Osteoblast (primary cell): Measurements from ENCODE around the gene TTC7B. TPM values are rescaled to one million over a fixed set of nuclear protein-coding genes. Genes with fewer than 3 reads are reported as not detected.
A peak's percentile ranks its signal among the peaks of the same experiment; 100 is the strongest.

Experiments used
- DNase-seq: peaks from one replicate; pipeline ENCODE4 v3.0.0; 2011; ENCODE audit warnings: low spot score, mixed read lengths; ENCODE audit not compliant: insufficient read length; ENCODE audit errors: missing footprints
- H2AFZ ChIP-seq: 2 replicates; pipeline ENCODE4 v1.6.0; 2011; ENCODE audit warnings: mild to moderate bottlenecking, low read length
- H3K27ac ChIP-seq: 2 replicates; pipeline ENCODE4 v1.5.1; 2011; ENCODE audit warnings: mild to moderate bottlenecking, low read depth, low read length, moderate library complexity
- H3K27me3 ChIP-seq: 2 replicates; pipeline ENCODE4 v1.6.0; 2012; ENCODE audit warnings: mild to moderate bottlenecking, control low read depth, inconsistent platforms, low read length, moderate library complexity; ENCODE audit not compliant: insufficient read depth
- H3K36me3 ChIP-seq: 2 replicates; pipeline ENCODE4 v1.5.1; 2011; ENCODE audit warnings: mild to moderate bottlenecking, low read length, control low read depth, moderate library complexity; ENCODE audit not compliant: insufficient read depth
- H3K4me1 ChIP-seq: 2 replicates; pipeline ENCODE4 v1.5.1; 2011; ENCODE audit warnings: mild to moderate bottlenecking, low read length, control low read depth, moderate library complexity; ENCODE audit not compliant: insufficient read depth
- H3K4me2 ChIP-seq: 2 replicates; pipeline ENCODE4 v1.6.0; 2011; ENCODE audit warnings: mild to moderate bottlenecking, low read length; ENCODE audit not compliant: insufficient read depth
- H3K4me3 ChIP-seq: fragments of 200-600 bp; sonication (generic); 3 replicates; pipeline ENCODE4 v1.5.1; 2012; ENCODE audit warnings: mild to moderate bottlenecking, low read length, inconsistent platforms; ENCODE audit not compliant: insufficient read depth
- H3K79me2 ChIP-seq: 2 replicates; pipeline ENCODE4 v1.6.0; 2012; ENCODE audit warnings: mild to moderate bottlenecking, low read length, control low read depth, inconsistent platforms; ENCODE audit not compliant: insufficient read depth
- H3K9me3 ChIP-seq: 2 replicates; pipeline ENCODE4 v1.5.1; 2011; ENCODE audit warnings: low read depth, low read length, control low read depth
- H4K20me1 ChIP-seq: 2 replicates; pipeline ENCODE4 v1.6.0; 2012; ENCODE audit warnings: mild to moderate bottlenecking, low read length, control low read depth; ENCODE audit not compliant: insufficient read depth
- total RNA-seq: library from RNA; depleted of rRNA; stranded (reverse); fragments of >200 nt; gene quantifications from 2 replicates; pipeline ENCODE4 v1.2.3, GENCODE V29; 2012
- TF ChIP-seq, protein P1 (sequence below): IDR thresholded peaks from 2 replicates; pipeline ENCODE4 v1.5.1; 2011; ENCODE audit warnings: mild to moderate bottlenecking, low read depth, low read length, moderate library complexity; ENCODE audit errors: extremely low read depth

The TTC7B gene
- total RNA-seq, 1 donor = 14.5 TPM

DNA sequence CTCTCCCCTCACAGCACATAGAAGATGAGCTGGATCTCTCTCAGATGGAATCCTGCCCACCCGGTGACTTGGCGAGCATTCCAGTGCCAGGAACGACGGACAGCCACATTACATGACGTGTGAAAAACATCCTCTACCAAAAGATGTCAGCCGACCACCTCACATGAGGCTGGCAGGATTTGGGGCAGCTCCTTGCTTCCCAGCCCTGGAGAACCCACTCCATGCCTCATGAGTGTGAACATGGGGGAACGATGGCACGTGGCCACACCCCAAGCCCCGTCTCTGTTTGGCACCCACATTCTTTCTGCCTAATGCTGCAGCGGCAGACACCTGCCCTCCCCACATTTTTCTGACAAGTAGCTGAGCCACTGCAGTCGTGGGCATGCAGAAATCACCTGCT is 216.9 kb downstream of the TTC7B start:
- TF ChIP-seq, protein P1, sequence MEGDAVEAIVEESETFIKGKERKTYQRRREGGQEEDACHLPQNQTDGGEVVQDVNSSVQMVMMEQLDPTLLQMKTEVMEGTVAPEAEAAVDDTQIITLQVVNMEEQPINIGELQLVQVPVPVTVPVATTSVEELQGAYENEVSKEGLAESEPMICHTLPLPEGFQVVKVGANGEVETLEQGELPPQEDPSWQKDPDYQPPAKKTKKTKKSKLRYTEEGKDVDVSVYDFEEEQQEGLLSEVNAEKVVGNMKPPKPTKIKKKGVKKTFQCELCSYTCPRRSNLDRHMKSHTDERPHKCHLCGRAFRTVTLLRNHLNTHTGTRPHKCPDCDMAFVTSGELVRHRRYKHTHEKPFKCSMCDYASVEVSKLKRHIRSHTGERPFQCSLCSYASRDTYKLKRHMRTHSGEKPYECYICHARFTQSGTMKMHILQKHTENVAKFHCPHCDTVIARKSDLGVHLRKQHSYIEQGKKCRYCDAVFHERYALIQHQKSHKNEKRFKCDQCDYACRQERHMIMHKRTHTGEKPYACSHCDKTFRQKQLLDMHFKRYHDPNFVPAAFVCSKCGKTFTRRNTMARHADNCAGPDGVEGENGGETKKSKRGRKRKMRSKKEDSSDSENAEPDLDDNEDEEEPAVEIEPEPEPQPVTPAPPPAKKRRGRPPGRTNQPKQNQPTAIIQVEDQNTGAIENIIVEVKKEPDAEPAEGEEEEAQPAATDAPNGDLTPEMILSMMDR = no peak
- no peak overlapping the region for H2AFZ ChIP-seq
- no peaks in the 10 kb centered on the region for H4K20me1 ChIP-seq
- no peaks in the 10 kb centered on the region for H3K9me3 ChIP-seq
- no peaks in the 10 kb centered on the region for H3K4me1 ChIP-seq
- no peak overlapping the region for H3K4me3 ChIP-seq
- no peak overlapping the region for H3K4me2 ChIP-seq
- no peaks in the 10 kb centered on the region for H3K79me2 ChIP-seq
- no peaks in the 10 kb centered on the region for H3K36me3 ChIP-seq
- no peaks in the 10 kb centered on the region for H3K27me3 ChIP-seq
- no peak for DNase-seq
- H3K27ac ChIP-seq = no peak overlapping the region

DNA sequence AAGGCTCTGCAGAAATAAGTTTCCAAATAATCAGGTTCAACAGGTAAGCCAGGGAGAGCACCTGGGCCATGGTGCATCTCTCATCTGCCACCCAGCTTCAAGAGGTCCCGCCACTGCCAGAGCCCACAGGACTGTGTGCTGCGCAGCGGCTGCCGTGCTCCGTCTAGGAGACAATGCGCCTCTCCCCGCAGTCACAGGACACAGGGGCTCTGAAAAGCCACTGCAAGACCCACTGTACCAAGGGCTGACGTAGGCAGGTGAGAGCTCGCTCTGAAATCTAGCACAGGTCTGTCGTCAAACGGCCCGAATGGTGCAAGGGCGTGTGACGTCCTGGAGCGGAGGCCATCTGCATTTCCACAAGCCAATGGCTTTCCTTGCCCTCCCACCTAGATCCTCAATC is 218.3 kb downstream of the TTC7B start:
- Histone ChIP-seq H3K4me2 (no peak overlapping the region), H3K36me3 (no peaks in the 10 kb centered on the region), H3K4me3 (no peak overlapping the region), H2AFZ (no peak overlapping the region), H3K27ac (no peak overlapping the region), H3K79me2 (no peaks in the 10 kb centered on the region), H3K4me1 (no peaks in the 10 kb centered on the region), H3K9me3 (no peaks in the 10 kb centered on the region), H3K27me3 (no peaks in the 10 kb centered on the region), H4K20me1 (no peaks in the 10 kb centered on the region)
- TF ChIP-seq, protein P1 = no peak
- DNase-seq = no peak

DNA sequence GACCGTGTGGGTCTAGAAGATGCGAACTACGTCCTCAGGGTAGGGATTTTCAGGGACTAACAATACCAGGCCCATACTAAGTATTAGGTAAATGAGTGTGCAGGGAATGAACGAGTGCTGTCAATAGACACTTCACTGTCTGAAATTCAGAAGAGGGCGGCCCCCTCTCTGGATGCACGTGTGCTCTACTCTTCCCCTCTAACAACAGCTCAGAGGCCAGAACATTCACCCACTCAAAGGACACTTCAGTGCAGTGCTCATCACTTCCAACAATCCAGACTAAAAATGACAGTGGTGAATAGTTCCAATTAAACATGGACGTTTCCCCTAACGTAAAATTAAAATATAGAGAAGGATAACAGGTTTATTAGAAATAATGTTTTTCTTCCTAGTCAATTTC is 219.5 kb downstream of the TTC7B start:
- no peak overlapping the region for H2AFZ ChIP-seq
- H3K4me2 ChIP-seq = no peak overlapping the region
- no peaks in the 10 kb centered on the region for H3K79me2 ChIP-seq
- no peaks in the 10 kb centered on the region for H3K4me1 ChIP-seq
- TF ChIP-seq, protein P1 = no peak
- no peak overlapping the region for H3K4me3 ChIP-seq
- H3K27ac ChIP-seq = no peak overlapping the region
- H3K36me3 ChIP-seq = no peaks in the 10 kb centered on the region
- no peak for DNase-seq
- H4K20me1 ChIP-seq = no peaks in the 10 kb centered on the region
- no peaks in the 10 kb centered on the region for H3K9me3 ChIP-seq
- no peaks in the 10 kb centered on the region for H3K27me3 ChIP-seq

DNA sequence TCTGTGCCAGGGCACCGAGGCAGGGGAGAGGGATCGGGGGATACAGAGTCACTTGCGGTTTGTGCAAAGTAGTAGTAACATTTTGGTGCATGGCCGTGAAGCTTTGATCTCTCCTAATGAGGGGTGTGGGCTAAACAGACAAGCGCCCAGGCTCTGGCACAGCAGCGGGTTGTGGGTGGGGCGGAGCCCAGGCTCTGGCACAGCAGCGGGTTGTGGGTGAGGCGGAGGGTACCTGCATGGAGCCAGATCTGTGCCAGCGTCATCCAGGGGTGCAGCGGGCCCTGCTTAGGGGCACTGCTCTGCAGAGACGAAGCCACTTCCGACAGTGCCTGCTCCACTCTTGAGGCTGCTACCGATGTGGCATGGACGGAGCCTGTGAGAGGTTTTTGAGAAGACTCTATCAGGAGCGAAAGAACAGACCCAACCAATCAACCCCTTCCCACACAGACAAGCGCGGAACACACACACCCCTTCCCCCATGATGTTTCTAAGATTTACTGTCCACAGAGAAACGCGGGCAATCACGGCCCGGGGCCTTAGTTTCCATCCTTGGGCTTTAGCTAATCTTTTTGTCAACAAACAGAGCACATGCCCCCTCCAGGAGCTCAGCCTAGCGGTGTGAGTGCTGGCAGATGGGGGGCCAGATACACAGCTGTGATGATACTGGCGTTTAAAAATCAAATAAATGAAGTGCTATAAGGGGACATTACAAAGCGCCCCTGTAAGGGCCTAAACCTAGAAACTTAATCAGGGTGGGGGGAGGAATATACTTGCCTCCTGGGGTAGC is 222.8 kb downstream of the TTC7B start:
- H3K79me2 ChIP-seq = no peaks in the 10 kb centered on the region
- TF ChIP-seq, protein P1 = no peak
- no peak overlapping the region for H3K4me2 ChIP-seq
- DNase-seq = peak; percentile 67
- no peak overlapping the region for H3K27ac ChIP-seq
- H3K36me3 ChIP-seq = no peaks in the 10 kb centered on the region
- no peaks in the 10 kb centered on the region for H4K20me1 ChIP-seq
- H2AFZ ChIP-seq = no peak overlapping the region
- no peaks in the 10 kb centered on the region for H3K4me1 ChIP-seq
- H3K4me3 ChIP-seq = no peak overlapping the region
- no peaks in the 10 kb centered on the region for H3K9me3 ChIP-seq
- no peaks in the 10 kb centered on the region for H3K27me3 ChIP-seq
